ENCODE measurements around the gene GGA2.

DNA sequence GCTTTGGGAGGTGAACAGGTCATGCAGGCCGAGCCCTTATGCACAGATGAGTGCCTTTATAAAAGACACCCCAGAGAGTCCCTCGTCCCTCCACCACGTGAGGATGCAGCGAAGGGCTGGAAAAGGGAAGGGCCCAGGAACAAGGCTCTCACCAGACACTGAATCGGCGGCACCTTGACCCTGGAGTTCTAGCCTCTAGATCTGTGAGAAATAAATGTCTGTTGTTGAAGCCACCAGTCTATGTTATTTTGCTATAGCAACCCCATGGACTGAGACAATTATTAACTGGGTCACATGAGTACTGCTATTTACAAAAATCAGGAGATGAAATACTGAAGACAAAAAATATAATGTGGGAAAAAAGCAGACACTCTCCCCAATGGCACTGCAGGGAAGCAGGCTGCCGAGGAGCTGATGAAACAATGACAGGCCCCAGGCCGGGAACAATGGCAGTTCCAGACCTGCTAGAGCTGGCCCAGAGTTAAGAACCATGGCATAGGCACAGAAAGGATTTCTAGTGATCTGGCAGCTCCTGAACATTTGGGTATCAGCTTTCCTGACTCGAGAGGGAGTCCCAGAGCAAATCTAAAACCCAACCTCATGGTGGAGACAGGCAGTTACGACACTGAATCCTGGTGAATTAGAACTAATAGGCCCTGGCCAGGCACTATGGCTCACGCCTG is 17.8 kb upstream of the GGA2 start:
- TF ChIP-seq, protein P1, sequence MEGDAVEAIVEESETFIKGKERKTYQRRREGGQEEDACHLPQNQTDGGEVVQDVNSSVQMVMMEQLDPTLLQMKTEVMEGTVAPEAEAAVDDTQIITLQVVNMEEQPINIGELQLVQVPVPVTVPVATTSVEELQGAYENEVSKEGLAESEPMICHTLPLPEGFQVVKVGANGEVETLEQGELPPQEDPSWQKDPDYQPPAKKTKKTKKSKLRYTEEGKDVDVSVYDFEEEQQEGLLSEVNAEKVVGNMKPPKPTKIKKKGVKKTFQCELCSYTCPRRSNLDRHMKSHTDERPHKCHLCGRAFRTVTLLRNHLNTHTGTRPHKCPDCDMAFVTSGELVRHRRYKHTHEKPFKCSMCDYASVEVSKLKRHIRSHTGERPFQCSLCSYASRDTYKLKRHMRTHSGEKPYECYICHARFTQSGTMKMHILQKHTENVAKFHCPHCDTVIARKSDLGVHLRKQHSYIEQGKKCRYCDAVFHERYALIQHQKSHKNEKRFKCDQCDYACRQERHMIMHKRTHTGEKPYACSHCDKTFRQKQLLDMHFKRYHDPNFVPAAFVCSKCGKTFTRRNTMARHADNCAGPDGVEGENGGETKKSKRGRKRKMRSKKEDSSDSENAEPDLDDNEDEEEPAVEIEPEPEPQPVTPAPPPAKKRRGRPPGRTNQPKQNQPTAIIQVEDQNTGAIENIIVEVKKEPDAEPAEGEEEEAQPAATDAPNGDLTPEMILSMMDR (IDR thresholded peaks at IDR 0.05; ENCODE audit: insufficient read depth, low read length, poor library complexity, severe bottlenecking), result no peak
- no peak for TF ChIP-seq EZH2phosphoT487 (conservative IDR thresholded peaks at IDR 0.05; ENCODE audit: low read length)

Data from SU-DHL-6 (cell line).